ENCODE data around the gene MUC3A. TPM values are rescaled to one million over a fixed set of nuclear protein-coding genes. Genes with fewer than 3 reads are reported as not detected.
"Not testable (repeated sequence)": the region's sequence is repeated elsewhere in the genome, so short reads cannot be mapped to it uniquely, and the experiment has no call there.

The MUC3A gene
- total RNA-seq, result not detected in 2 replicates

DNA sequence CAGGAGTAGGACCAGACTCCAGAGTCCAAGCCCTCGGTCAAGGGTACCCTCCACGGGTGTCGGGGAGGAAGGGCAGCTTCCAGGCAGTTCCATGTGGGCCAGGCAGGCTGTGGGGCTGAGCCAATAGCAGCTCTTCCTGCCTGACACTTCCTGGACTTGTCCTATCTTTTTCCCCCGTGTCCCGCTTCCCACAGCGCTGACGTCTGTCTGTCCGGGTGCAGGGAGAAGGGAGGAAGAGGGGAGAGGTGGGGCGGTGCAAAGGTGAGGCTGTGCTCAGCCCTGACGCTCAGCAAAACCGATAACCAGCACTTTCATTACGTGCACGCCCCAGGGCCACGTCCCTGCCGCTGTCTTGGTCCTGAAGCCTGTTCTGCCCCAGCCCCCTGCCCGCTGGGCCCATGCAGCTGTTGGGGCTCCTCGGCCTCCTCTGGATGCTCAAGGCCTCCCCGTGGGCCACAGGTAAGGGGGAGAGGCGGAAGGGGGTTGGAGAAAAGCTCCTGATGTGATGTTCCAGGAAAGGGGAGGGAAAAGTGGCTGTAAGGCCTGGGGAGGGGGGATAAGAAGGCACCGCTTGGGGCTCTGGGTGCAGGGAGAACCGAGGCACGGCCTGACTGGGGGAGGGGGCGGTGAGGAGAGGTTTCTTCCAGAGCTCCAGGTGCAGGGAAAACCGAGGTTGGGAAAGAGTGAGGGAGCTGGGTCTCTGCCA is at the start of gene MUC3A:
TSS of gene MUC3A (plus strand) at position 308 of the 706 bp plus-strand sequence. CDS start at position 399, 91 bp downstream.
- DNase-seq (ENCODE audit: low read depth in 2 of 2), result no peak

GRCh38 chr7:100900978-100901377 is 48.4 kb upstream of the MUC3A start:
- DNase-seq (ENCODE audit: low read depth in 2 of 2), result no peak

- no peak for DNase-seq (ENCODE audit: low read depth in 2 of 2)
Observed at GRCh38 chr7:100901921-100902332, 47.4 kb upstream of the MUC3A start.

DNA sequence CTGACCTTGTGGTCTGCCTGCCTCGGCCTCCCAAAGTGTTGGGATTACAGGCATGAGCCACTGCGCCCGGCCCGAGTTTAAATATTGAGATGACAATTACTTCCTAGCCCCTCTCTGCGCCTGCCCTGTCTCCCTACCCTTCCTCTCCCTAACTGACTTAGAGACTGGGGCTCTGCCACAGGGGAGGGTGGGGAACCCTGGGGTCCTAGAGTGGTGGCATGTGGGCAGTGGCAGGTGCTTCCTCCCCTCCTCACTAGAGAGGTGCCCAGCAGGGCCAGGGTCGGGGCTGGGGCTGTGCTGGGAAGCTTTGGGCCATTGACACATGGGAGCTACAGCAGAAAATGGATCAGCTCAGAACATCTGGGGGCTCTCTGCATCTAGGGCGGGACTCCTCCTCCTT is 46.7 kb upstream of the MUC3A start:
- no peak for DNase-seq (ENCODE audit: low read depth in 2 of 2)

GRCh38 chr7:100908512-100908911 is 40.8 kb upstream of the MUC3A start:
- no peak for DNase-seq (ENCODE audit: low read depth in 2 of 2)

- DNase-seq (ENCODE audit: low read depth in 2 of 2), result not testable (repeated sequence)
Observed at GRCh38 chr7:100910443-100910842, 38.9 kb upstream of the MUC3A start.

DNA sequence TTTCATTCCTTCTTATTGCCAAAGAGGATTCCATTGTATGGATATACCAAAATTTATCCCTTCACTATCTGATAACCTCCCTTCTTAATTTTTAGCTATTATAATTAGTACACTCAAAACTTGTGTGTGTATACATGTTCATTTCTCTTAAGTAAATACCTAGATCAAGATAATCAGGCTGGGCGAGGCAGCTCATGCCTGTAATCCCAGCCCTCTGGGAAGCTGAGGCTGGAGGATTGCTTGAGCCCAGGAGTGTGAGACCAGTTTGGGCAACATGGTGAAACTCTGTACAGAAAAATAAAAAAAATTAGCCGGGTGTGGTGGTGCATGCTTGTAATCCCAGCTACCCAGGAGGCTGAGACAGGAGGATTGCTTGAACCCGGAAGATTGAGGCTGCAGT is 37.9 kb upstream of the MUC3A start:
- no peak for DNase-seq (ENCODE audit: low read depth in 2 of 2)

DNA sequence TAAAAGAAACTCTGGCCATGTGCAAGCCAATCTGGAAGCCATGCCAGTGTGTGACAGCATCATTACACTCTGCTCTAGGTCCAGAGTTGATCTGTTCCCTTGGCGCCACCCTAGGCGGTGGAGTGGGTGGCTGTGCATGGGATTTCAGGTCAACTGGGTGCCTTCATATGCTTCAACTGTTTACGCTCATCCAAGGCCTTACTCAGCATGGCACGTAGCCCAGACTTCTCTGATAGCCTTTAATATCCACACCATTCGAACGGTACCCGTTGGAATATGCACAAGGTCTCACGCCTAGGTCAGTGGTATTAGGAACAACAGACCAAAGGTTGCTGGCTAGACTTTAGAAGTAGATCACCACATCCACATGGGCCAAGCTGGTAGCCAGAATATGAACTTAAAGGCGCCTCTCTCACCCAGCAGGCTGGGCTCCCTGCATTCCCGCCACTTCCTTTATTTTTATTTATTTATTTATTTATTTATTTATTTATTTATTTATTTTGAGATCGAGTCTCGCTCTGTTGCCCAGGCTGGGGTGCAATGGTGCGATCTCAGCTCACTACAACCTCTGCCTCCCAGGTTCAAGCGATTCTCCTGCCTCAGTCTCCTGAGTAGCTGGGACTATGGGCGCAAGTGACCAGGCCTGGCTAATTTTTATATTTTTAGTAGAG is 35.0 kb upstream of the MUC3A start:
- DNase-seq (ENCODE audit: low read depth in 2 of 2), result no peak

GRCh38 chr7:100914879-100915447 is 34.4 kb upstream of the MUC3A start:
- no peak for DNase-seq (ENCODE audit: low read depth in 2 of 2)

DNA sequence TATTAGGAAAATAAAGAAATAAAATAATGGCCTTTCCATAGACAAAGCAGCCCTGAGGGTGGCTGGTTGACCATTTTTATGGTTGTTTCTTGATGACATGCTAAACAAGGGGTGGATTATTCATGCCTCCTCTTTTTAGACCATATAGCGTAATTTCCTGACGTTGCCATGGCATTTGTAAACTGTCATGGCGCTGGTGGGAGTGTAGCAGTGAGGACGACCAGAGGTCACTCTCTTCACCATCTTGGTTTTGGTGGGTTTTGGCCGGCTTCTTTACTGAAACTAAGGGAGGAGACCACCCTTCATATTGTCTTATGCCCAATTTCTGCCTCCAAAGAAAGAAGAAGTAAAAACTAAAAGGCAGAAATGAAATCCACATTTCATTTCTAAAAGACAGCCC is 30.0 kb upstream of the MUC3A start:
- DNase-seq (ENCODE audit: low read depth in 2 of 2), result not testable (repeated sequence)

GRCh38 chr7:100919779-100920437 is 29.4 kb upstream of the MUC3A start:
- not testable (repeated sequence) for DNase-seq (ENCODE audit: low read depth in 2 of 2)

- no peak for DNase-seq (ENCODE audit: low read depth in 2 of 2)
Observed at GRCh38 chr7:100921039-100921438, 28.3 kb upstream of the MUC3A start.

DNA sequence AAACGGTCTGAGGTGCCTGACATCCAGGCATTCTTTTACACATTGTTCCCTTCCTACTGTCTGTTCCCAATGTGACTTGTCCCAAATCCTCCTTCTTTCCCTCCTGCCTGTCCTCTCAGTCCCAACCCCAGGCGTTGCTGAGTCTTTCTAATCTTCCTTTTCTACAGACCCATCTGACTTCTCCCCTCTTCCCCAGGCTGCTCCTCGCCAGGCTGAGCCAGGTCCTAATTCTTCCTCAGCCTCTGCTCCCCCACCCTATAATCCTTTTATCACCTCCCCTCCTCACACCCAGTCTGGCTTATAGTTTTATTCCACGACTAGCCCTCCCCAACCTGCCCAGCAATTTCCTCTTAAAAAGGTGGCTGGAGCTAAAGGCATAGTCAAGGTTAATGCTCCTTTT is 25.7 kb upstream of the MUC3A start:
- not testable (repeated sequence) for DNase-seq (ENCODE audit: low read depth in 2 of 2)

GRCh38 chr7:100929808-100930174 is 19.5 kb upstream of the MUC3A start:
- no peak for DNase-seq (ENCODE audit: low read depth in 2 of 2)

GRCh38 chr7:100933734-100934133 is 15.6 kb upstream of the MUC3A start:
- DNase-seq (ENCODE audit: low read depth in 2 of 2), result no peak

GRCh38 chr7:100935381-100935780 is 14.0 kb upstream of the MUC3A start:
- not testable (repeated sequence) for DNase-seq (ENCODE audit: low read depth in 2 of 2)

GRCh38 chr7:100936167-100936566 is 13.2 kb upstream of the MUC3A start:
- not testable (repeated sequence) for DNase-seq (ENCODE audit: low read depth in 2 of 2)

- DNase-seq (ENCODE audit: low read depth in 2 of 2), result no peak
Observed at GRCh38 chr7:100942045-100942774, 7.1 kb upstream of the MUC3A start.

GRCh38 chr7:100943693-100944092 is 5.6 kb upstream of the MUC3A start:
- no peak for DNase-seq (ENCODE audit: low read depth in 2 of 2)

DNA sequence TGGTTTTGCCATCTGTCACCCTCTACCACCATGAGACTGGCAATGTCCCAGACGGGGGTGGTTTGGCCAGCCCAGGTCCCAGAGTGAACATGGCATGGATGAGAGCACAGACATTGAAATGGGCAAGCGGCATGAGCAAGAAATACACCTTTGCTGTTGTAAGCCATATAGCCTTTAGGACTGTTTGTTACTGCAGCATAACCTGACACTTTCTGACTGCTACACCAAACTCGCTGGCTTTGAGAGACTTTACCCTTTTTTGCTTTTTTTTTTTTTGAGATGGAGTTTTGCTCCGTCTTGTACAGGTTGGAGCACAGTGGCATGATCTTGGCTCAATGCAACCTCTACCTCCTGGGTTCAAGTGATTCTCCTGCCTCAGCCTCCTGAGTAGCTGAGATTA is 5.2 kb upstream of the MUC3A start:
- DNase-seq (ENCODE audit: low read depth in 2 of 2), result no peak

- DNase-seq (ENCODE audit: low read depth in 2 of 2), result no peak
Observed at GRCh38 chr7:100946111-100946510, 3.2 kb upstream of the MUC3A start.

All from lung microvascular endothelial cell (primary cell).